NT2/D1 (cell line): ENCODE results near the gene CKMT2.

Source experiments
- DNase-seq: peaks from one replicate; pipeline ENCODE4 v3.0.0-alpha.2; 2011; ENCODE audit warnings: low read depth, low spot score
- H3K27me3 ChIP-seq: 2 replicates; pipeline ENCODE4 v1.6.0; 2011; ENCODE audit warnings: mild to moderate bottlenecking; ENCODE audit not compliant: insufficient read length, insufficient read depth
- H3K36me3 ChIP-seq: 2 replicates; pipeline ENCODE4 v1.6.1; 2011; ENCODE audit warnings: mild to moderate bottlenecking, low read length, mixed read lengths; ENCODE audit not compliant: insufficient read depth, insufficient read length
- H3K4me1 ChIP-seq: 2 replicates; pipeline ENCODE4 v1.5.1; 2011; ENCODE audit not compliant: insufficient read depth, insufficient read length
- H3K4me3 ChIP-seq: 2 replicates; pipeline ENCODE4 v1.5.1; 2011; ENCODE audit warnings: low read depth; ENCODE audit not compliant: insufficient read length
- H3K9ac ChIP-seq: 2 replicates; pipeline ENCODE4 v1.6.0; 2011; ENCODE audit warnings: low read depth; ENCODE audit not compliant: insufficient read length
- H3K9me3 ChIP-seq: 2 replicates; pipeline ENCODE4 v1.5.1; 2011; ENCODE audit warnings: mild to moderate bottlenecking, low read length; ENCODE audit not compliant: insufficient read depth
- SUZ12 ChIP-seq: IDR thresholded peaks from 2 replicates; pipeline ENCODE4 v1.6.1; 2011; ENCODE audit not compliant: insufficient read length, insufficient read depth; ENCODE audit errors: extremely low read depth
- YY1 ChIP-seq: IDR thresholded peaks from 2 replicates; pipeline ENCODE4 v1.6.1; 2011; ENCODE audit not compliant: insufficient read length, insufficient read depth
- ZNF274 ChIP-seq: IDR thresholded peaks from 2 replicates; pipeline ENCODE4 v1.6.1; 2011; ENCODE audit warnings: mild to moderate bottlenecking, low read depth, low read length

Gene CKMT2

GRCh38 chr5:81305785-81306184 is 72.7 kb downstream of the CKMT2 start:
- TF ChIP-seq ZNF274 (no peak), YY1 (no peak), SUZ12 (no peak)
- DNase-seq = no peak
- Histone ChIP-seq H3K4me3 (no peak overlapping the region), H3K4me1 (no peaks in the 10 kb centered on the region), H3K9me3 (no peaks in the 10 kb centered on the region), H3K9ac (no peak overlapping the region), H3K27me3 (no peaks in the 10 kb centered on the region), H3K36me3 (peaks cover 34% of the 10 kb centered on the region)

DNA sequence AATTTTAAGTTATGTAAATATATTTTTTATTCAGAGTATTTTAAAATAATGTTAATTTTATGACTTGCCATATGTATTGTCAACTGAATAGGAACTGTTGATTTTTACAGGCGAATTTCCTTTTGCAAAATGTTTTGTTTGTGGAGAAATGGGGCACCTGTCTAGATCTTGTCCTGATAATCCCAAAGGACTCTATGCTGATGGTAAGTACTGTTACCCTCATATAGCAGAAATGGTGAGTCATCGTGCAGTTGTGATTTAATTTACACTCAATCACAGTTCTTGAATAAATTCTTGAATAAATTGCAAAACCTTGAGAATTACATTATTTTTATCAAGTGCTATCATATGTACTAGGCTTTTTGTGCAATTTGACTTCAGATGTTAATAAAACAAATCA is 75.7 kb downstream of the CKMT2 start:
- DNase-seq = no peak
- Histone ChIP-seq H3K9ac (no peak overlapping the region), H3K27me3 (no peaks in the 10 kb centered on the region), H3K36me3 (peaks cover 56% of the 10 kb centered on the region), H3K9me3 (no peaks in the 10 kb centered on the region), H3K4me1 (no peaks in the 10 kb centered on the region), H3K4me3 (no peak overlapping the region)
- TF ChIP-seq ZNF274 (no peak), YY1 (no peak), SUZ12 (no peak)

- peaks cover 48% of the 10 kb centered on the region for H3K36me3 ChIP-seq
- H3K4me3 ChIP-seq = no peak overlapping the region
- no peaks in the 10 kb centered on the region for H3K27me3 ChIP-seq
- H3K4me1 ChIP-seq = no peaks in the 10 kb centered on the region
- no peak for DNase-seq
- no peaks in the 10 kb centered on the region for H3K9me3 ChIP-seq
- no peak overlapping the region for H3K9ac ChIP-seq
- TF ChIP-seq SUZ12 (no peak), YY1 (no peak), ZNF274 (no peak)
Observed at GRCh38 chr5:81310402-81311063, 77.4 kb downstream of the CKMT2 start.

DNA sequence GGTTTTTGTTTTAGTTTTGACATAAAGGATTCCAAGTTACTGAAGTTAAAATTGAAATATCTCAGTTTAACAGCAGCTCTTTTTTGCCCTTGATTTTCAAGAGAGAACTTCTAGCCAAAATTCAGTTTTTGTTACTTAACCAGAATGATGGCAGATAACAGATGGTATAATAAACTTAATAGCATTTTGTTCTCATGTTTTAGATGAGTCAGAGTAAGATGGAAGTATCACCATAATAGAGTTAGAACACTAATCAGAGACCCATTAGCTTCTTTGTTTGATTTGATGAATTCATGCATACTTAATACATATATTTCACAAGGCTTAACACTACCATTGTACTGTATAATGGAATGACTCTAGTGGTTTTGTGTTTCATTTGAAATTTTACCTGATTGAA is 80.2 kb downstream of the CKMT2 start:
- no peaks in the 10 kb centered on the region for H3K4me1 ChIP-seq
- no peak for DNase-seq
- no peaks in the 10 kb centered on the region for H3K27me3 ChIP-seq
- H3K4me3 ChIP-seq = no peak overlapping the region
- no peak overlapping the region for H3K9ac ChIP-seq
- peaks cover 44% of the 10 kb centered on the region for H3K36me3 ChIP-seq
- TF ChIP-seq YY1 = no peak
- TF ChIP-seq SUZ12 = no peak
- no peak for TF ChIP-seq ZNF274
- no peaks in the 10 kb centered on the region for H3K9me3 ChIP-seq

DNA sequence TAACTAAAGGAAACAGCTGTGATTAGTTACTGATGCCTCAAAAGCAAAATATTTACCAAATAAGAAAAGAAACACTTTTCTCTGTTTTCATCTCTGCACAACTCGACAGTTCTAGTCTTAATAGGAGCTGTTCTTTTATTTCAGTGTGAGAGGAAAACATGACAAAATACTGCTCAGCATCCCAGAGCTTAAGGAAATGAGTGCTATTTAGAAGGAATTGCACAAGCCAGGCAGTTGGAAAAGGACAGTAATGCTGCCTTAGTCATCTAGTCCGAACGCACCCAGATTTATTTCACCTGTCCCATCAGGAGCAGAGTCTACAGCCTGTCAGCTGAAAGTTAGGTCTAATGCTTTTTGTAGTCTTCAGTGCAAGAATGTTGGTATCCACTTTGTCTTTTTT is 80.6 kb downstream of the CKMT2 start:
- no peaks in the 10 kb centered on the region for H3K27me3 ChIP-seq
- H3K9ac ChIP-seq = no peak overlapping the region
- no peaks in the 10 kb centered on the region for H3K9me3 ChIP-seq
- DNase-seq = no peak
- H3K4me1 ChIP-seq = no peaks in the 10 kb centered on the region
- TF ChIP-seq SUZ12 (no peak), ZNF274 (no peak), YY1 (no peak)
- no peak overlapping the region for H3K4me3 ChIP-seq
- H3K36me3 ChIP-seq = peaks cover 41% of the 10 kb centered on the region

DNA sequence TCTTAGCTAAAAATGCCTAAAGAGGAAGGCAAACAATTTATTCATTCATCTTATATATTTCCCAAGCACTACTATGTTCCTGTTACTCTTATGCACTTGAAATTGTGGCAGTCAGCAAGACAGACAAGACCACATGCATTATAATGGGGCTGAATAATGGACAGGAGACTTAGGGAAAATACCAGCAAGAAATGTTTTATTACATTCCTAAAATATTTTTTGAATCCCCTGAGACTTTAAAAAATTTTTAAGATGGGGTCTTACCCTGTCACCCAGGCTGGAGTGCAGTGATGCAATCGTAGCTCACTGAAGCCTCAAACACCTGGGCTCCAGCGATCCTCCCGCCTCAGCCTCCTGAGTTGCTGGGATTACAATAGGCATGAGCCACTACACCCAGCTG is 81.5 kb downstream of the CKMT2 start:
- Histone ChIP-seq H3K36me3 (peaks cover 35% of the 10 kb centered on the region), H3K4me1 (no peaks in the 10 kb centered on the region), H3K27me3 (no peaks in the 10 kb centered on the region), H3K9ac (no peak overlapping the region), H3K9me3 (no peaks in the 10 kb centered on the region), H3K4me3 (no peak overlapping the region)
- no peak for TF ChIP-seq YY1
- TF ChIP-seq ZNF274 = no peak
- TF ChIP-seq SUZ12 = no peak
- no peak for DNase-seq

DNA sequence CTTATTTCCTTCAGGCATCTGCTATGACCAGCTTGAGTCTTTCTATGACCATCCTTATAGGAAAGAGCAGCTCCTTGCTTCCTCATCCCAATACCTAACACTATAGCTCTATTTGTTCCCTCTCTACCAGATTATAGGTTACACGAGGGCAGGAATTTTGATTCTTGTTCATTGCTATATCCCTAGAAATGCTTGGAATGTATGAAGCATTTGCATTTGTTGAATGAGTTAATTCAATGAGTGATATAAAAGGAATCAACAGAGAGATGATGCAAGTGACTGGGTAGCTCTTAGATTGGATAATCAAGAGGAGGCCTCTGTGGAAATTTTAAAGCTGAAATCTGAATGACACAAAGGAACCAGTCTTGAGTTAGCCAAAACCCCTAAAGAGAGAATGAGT is 82.2 kb downstream of the CKMT2 start:
- no peaks in the 10 kb centered on the region for H3K4me1 ChIP-seq
- H3K9ac ChIP-seq = no peak overlapping the region
- no peak overlapping the region for H3K4me3 ChIP-seq
- H3K36me3 ChIP-seq = peaks cover 28% of the 10 kb centered on the region
- no peak for TF ChIP-seq SUZ12
- TF ChIP-seq YY1 = no peak
- TF ChIP-seq ZNF274 = no peak
- H3K27me3 ChIP-seq = no peaks in the 10 kb centered on the region
- H3K9me3 ChIP-seq = no peaks in the 10 kb centered on the region
- no peak for DNase-seq

GRCh38 chr5:81315830-81316229 is 82.7 kb downstream of the CKMT2 start:
- H3K4me3 ChIP-seq = no peak overlapping the region
- H3K36me3 ChIP-seq = peaks cover 23% of the 10 kb centered on the region
- H3K9me3 ChIP-seq = no peaks in the 10 kb centered on the region
- no peak for TF ChIP-seq ZNF274
- no peak for TF ChIP-seq SUZ12
- no peak for TF ChIP-seq YY1
- H3K4me1 ChIP-seq = no peaks in the 10 kb centered on the region
- DNase-seq = no peak
- H3K27me3 ChIP-seq = no peaks in the 10 kb centered on the region
- no peak overlapping the region for H3K9ac ChIP-seq
